Ishikawa (cell line): ENCODE data around the gene HMX1.

Experiments used
- CEBPB ChIP-seq: IDR thresholded peaks from 2 replicates; pipeline ENCODE4 v1.6.1; 2012
- CREB1 ChIP-seq: IDR thresholded peaks from 2 replicates; pipeline ENCODE4 v1.6.1; 2012; ENCODE audit warnings: low read depth
- EGR1 ChIP-seq: IDR thresholded peaks from 2 replicates; pipeline ENCODE4 v1.6.1; 2012
- EP300 ChIP-seq: IDR thresholded peaks from 2 replicates; pipeline ENCODE4 v1.6.1; 2012; ENCODE audit warnings: borderline replicate concordance
- FOXM1 ChIP-seq: IDR thresholded peaks from 2 replicates; pipeline ENCODE4 v1.6.1; 2012; ENCODE audit warnings: low read depth, borderline replicate concordance
- NFIC ChIP-seq: IDR thresholded peaks from 2 replicates; pipeline ENCODE4 v1.6.1; 2012
- RAD21 ChIP-seq: IDR thresholded peaks from 2 replicates; pipeline ENCODE4 v1.6.1; 2012; ENCODE audit warnings: low read depth
- REST ChIP-seq: IDR thresholded peaks from 2 replicates; pipeline ENCODE4 v1.6.1; 2012; ENCODE audit warnings: low read depth, mild to moderate bottlenecking
- TAF1 ChIP-seq: IDR thresholded peaks from 2 replicates; pipeline ENCODE4 v1.6.1; 2012; ENCODE audit warnings: low read depth, mild to moderate bottlenecking
- TCF12 ChIP-seq: IDR thresholded peaks from 2 replicates; pipeline ENCODE4 v1.6.1; 2012; ENCODE audit warnings: low read depth
- TEAD4 ChIP-seq: IDR thresholded peaks from 2 replicates; pipeline ENCODE4 v1.6.1; 2012
- USF1 ChIP-seq: IDR thresholded peaks from 2 replicates; pipeline ENCODE4 v1.6.1; 2012
- YY1 ChIP-seq: IDR thresholded peaks from 2 replicates; pipeline ENCODE4 v1.6.1; 2012; ENCODE audit warnings: low read depth
- ZBTB7A ChIP-seq: IDR thresholded peaks from 2 replicates; pipeline ENCODE4 v1.6.1; 2012; ENCODE audit warnings: low read depth
- TF ChIP-seq, protein P1 (sequence below): IDR thresholded peaks from 2 replicates; pipeline ENCODE4 v1.6.1; 2012

HMX1 gene

GRCh38 chr4:8855818-8856245 lies 15.8 kb downstream of the HMX1 start:
- TF ChIP-seq TAF1 (no peak), YY1 (no peak), NFIC (no peak), TCF12 (no peak), TEAD4 (no peak), ZBTB7A (no peak), CEBPB (no peak), REST (no peak; the same call in 1 of the 2 replicates), EGR1 (no peak), USF1 (no peak), CREB1 (no peak), FOXM1 (no peak), RAD21 (no peak)
- TF ChIP-seq, protein P1, sequence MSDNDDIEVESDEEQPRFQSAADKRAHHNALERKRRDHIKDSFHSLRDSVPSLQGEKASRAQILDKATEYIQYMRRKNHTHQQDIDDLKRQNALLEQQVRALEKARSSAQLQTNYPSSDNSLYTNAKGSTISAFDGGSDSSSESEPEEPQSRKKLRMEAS, result no peak

GRCh38 chr4:8854931-8855330 lies 16.7 kb downstream of the HMX1 start:
- TF ChIP-seq REST (no peak), USF1 (no peak), TCF12 (no peak), TEAD4 (no peak), NFIC (no peak), ZBTB7A (no peak), TAF1 (no peak), EP300 (no peak), CEBPB (no peak), CREB1 (no peak), YY1 (no peak), EGR1 (no peak), RAD21 (no peak), FOXM1 (no peak)
- TF ChIP-seq, protein P1, result no peak

GRCh38 chr4:8854016-8854415 lies 17.6 kb downstream of the HMX1 start:
- no peak for TF ChIP-seq CREB1
- no peak for TF ChIP-seq TCF12

GRCh38 chr4:8853249-8853648 lies 18.4 kb downstream of the HMX1 start:
- TF ChIP-seq NFIC (no peak), TAF1 (no peak), YY1 (no peak), USF1 (peak; percentile 71), EP300 (no peak), ZBTB7A (no peak), RAD21 (no peak), REST (no peak)

DNA sequence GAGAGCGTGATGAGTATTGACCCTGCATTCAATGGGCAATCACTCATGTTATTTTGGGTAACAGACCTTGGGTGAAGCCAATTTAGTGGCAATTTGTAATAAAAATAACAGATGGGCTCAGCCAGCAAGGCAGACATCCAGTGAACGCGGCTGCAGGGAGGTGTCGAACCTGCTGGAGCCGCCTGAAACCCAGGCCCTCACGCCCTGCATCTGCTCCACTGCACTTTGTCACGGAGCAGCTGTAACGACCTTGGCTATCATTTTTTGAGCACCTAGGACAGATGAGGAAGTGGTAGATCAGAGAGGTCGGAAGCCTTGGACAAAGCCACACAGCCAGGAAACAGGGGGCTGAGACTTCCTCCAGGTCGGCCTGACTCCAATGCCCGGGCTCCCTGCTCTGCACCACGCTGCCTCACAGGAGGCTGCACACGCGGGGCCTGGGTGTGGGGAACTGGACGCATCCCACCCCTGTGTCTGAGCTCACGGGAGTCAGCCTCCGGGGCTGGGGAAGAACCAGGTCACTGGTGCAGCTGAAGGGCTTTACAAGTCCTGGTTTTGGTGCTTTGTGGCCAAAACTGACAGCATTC lies 19.4 kb downstream of the HMX1 start:
- TF ChIP-seq YY1, result no peak
- TF ChIP-seq CREB1, result no peak
- no peak for TF ChIP-seq USF1
- TF ChIP-seq TCF12, result no peak
- no peak for TF ChIP-seq EGR1
- TF ChIP-seq, protein P1, result no peak
- no peak for TF ChIP-seq TAF1
- no peak for TF ChIP-seq ZBTB7A
- no peak for TF ChIP-seq CEBPB
- no peak for TF ChIP-seq EP300
- TF ChIP-seq RAD21, result no peak
- TF ChIP-seq TEAD4, result no peak
- TF ChIP-seq NFIC, result no peak
